ENCODE data around the gene P2RX7. TPM values are rescaled to one million over a fixed set of nuclear protein-coding genes. Genes with fewer than 3 reads are reported as not detected.

Gene P2RX7
- total RNA-seq, 1 donor: 4.0 TPM

DNA sequence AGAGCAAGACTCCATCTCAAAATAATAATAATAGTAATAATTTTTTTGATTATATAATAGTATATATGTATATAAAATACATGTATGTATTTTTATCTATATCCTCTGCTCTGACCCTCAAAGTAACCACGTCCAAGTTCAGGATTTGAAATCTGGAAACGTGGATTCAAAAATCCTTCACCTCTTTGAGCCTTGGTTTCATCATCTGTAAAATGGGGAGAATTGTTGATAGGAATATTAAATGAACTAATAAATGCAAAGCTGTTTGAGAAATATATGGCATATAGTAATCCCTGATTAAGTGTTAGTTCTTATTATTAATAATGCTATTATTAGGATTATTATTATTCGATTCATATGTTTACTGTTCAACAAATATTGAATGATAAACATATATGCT lies 2.6 kb downstream of the P2RX7 start:
- H3K36me3 ChIP-seq (ENCODE audit: insufficient read depth, low read length): no peaks in the 10 kb centered on the region
- H3K79me2 ChIP-seq (ENCODE audit: insufficient read depth, low read length): no peaks in the 10 kb centered on the region
- H2AFZ ChIP-seq (ENCODE audit: low read length): no peak overlapping the region
- DNase-seq (ENCODE audit: insufficient read length, low spot score, missing footprints): no peak
- H3K27me3 ChIP-seq (ENCODE audit: insufficient read depth, low read length): peaks cover 2% of the 10 kb centered on the region
- peaks cover 14% of the 10 kb centered on the region for H3K4me1 ChIP-seq (ENCODE audit: insufficient read depth, low read length)
- no peaks in the 10 kb centered on the region for H3K9me3 ChIP-seq (ENCODE audit: low read depth, low read length)
- TF ChIP-seq, protein P1, sequence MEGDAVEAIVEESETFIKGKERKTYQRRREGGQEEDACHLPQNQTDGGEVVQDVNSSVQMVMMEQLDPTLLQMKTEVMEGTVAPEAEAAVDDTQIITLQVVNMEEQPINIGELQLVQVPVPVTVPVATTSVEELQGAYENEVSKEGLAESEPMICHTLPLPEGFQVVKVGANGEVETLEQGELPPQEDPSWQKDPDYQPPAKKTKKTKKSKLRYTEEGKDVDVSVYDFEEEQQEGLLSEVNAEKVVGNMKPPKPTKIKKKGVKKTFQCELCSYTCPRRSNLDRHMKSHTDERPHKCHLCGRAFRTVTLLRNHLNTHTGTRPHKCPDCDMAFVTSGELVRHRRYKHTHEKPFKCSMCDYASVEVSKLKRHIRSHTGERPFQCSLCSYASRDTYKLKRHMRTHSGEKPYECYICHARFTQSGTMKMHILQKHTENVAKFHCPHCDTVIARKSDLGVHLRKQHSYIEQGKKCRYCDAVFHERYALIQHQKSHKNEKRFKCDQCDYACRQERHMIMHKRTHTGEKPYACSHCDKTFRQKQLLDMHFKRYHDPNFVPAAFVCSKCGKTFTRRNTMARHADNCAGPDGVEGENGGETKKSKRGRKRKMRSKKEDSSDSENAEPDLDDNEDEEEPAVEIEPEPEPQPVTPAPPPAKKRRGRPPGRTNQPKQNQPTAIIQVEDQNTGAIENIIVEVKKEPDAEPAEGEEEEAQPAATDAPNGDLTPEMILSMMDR (IDR thresholded peaks at IDR 0.05; ENCODE audit: extremely low read depth, low read depth, low read length): no peak
- H3K27ac ChIP-seq (ENCODE audit: low read depth, low read length): no peak overlapping the region
- no peak overlapping the region for H3K4me2 ChIP-seq (ENCODE audit: insufficient read depth, low read length)
- H4K20me1 ChIP-seq (ENCODE audit: insufficient read depth, low read length): no peaks in the 10 kb centered on the region
- no peak overlapping the region for H3K4me3 ChIP-seq (ENCODE audit: insufficient read depth, low read length)

DNA sequence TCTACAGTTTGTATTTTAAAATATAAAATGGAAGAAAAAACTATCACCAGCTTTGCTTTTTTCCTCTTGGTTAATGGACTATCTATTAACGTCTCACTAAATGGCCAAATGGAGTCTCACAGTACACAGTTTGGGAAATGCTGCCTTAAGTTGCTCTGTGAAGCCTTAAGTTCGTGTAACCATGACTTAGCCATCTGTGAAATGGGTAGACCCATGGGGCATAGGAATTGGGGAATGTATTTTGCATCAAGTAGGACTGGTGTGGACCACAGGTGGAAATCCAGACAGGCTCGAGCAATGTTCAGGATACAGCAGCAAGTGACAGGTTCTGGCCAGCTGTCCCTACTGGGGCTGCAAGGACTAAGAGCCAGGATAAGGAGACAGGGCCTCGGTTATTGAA lies 4.8 kb downstream of the P2RX7 start:
- no peak overlapping the region for H3K27ac ChIP-seq (ENCODE audit: low read depth, low read length)
- H4K20me1 ChIP-seq (ENCODE audit: insufficient read depth, low read length): no peaks in the 10 kb centered on the region
- no peaks in the 10 kb centered on the region for H3K36me3 ChIP-seq (ENCODE audit: insufficient read depth, low read length)
- H3K4me2 ChIP-seq (ENCODE audit: insufficient read depth, low read length): no peak overlapping the region
- no peak overlapping the region for H3K4me3 ChIP-seq (ENCODE audit: insufficient read depth, low read length)
- H3K27me3 ChIP-seq (ENCODE audit: insufficient read depth, low read length): peaks cover 3% of the 10 kb centered on the region
- no peak overlapping the region for H2AFZ ChIP-seq (ENCODE audit: low read length)
- DNase-seq (ENCODE audit: insufficient read length, low spot score, missing footprints): no peak
- H3K4me1 ChIP-seq (ENCODE audit: insufficient read depth, low read length): peaks cover 12% of the 10 kb centered on the region
- no peaks in the 10 kb centered on the region for H3K9me3 ChIP-seq (ENCODE audit: low read depth, low read length)
- H3K79me2 ChIP-seq (ENCODE audit: insufficient read depth, low read length): no peaks in the 10 kb centered on the region
- TF ChIP-seq, protein P1 (IDR thresholded peaks at IDR 0.05; ENCODE audit: extremely low read depth, low read depth, low read length): no peak

DNA sequence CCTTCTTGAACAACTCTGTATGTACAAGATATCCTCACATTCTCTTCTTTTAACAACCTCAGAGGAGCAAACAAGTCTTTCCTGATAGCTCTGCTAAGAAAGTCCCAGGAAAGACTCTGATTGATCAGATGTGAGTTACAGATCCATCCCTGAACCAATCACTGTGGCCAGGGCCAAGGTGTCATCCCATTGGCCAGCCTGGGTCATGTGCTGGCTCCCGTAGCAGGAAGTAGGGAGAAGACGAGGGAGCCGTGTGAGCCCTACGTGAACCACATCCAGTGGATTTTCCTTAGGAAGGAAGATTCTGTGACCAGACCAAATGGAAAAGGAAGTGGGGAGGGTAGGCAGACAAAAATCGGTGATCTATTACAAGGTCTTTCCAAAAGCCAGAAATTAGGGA lies 5.6 kb downstream of the P2RX7 start:
- no peaks in the 10 kb centered on the region for H3K9me3 ChIP-seq (ENCODE audit: low read depth, low read length)
- peaks cover 3% of the 10 kb centered on the region for H3K27me3 ChIP-seq (ENCODE audit: insufficient read depth, low read length)
- H3K27ac ChIP-seq (ENCODE audit: low read depth, low read length): no peak overlapping the region
- no peak overlapping the region for H3K4me2 ChIP-seq (ENCODE audit: insufficient read depth, low read length)
- H2AFZ ChIP-seq (ENCODE audit: low read length): no peak overlapping the region
- H3K79me2 ChIP-seq (ENCODE audit: insufficient read depth, low read length): no peaks in the 10 kb centered on the region
- DNase-seq (ENCODE audit: insufficient read length, low spot score, missing footprints): no peak
- H4K20me1 ChIP-seq (ENCODE audit: insufficient read depth, low read length): no peaks in the 10 kb centered on the region
- no peak overlapping the region for H3K4me3 ChIP-seq (ENCODE audit: insufficient read depth, low read length)
- TF ChIP-seq, protein P1 (IDR thresholded peaks at IDR 0.05; ENCODE audit: extremely low read depth, low read depth, low read length): no peak
- peaks cover 4% of the 10 kb centered on the region for H3K4me1 ChIP-seq (ENCODE audit: insufficient read depth, low read length)
- H3K36me3 ChIP-seq (ENCODE audit: insufficient read depth, low read length): no peaks in the 10 kb centered on the region

DNA sequence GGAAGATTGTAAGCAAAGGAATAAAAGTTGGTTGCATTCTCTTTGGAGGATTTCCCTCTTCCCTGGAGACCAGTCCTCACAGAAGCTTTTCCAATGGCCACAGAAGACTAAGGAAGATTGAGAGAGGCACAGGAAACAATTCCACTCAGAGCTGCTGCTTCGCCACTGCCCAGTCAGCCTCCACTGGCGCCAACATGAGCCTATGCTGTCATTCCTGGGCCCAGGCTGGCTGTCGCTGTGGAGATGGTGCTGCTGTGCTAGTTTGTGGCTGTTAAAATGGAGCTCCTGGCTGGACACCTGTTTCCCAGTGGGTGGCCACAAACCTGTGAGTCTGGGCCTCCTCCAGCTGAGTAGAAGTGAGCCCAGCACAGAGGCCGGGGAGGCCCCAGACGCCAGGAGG lies 6.6 kb downstream of the P2RX7 start:
- Histone ChIP-seq H3K9me3 (ENCODE audit: low read depth, low read length) (no peaks in the 10 kb centered on the region), H3K4me1 (ENCODE audit: insufficient read depth, low read length) (no peaks in the 10 kb centered on the region), H3K4me2 (ENCODE audit: insufficient read depth, low read length) (no peak overlapping the region), H3K4me3 (ENCODE audit: insufficient read depth, low read length) (no peak overlapping the region), H2AFZ (ENCODE audit: low read length) (no peak overlapping the region), H4K20me1 (ENCODE audit: insufficient read depth, low read length) (no peaks in the 10 kb centered on the region), H3K27me3 (ENCODE audit: insufficient read depth, low read length) (peaks cover 3% of the 10 kb centered on the region), H3K79me2 (ENCODE audit: insufficient read depth, low read length) (no peaks in the 10 kb centered on the region), H3K27ac (ENCODE audit: low read depth, low read length) (no peak overlapping the region), H3K36me3 (ENCODE audit: insufficient read depth, low read length) (no peaks in the 10 kb centered on the region)
- DNase-seq (ENCODE audit: insufficient read length, low spot score, missing footprints): no peak
- TF ChIP-seq, protein P1 (IDR thresholded peaks at IDR 0.05; ENCODE audit: extremely low read depth, low read depth, low read length): no peak
